ENCODE results near the gene EIF5A. TPM values are rescaled to one million over a fixed set of nuclear protein-coding genes. Genes with fewer than 3 reads are reported as not detected.
"Not testable (repeated sequence)": the region's sequence is repeated elsewhere in the genome, so short reads cannot be mapped to it uniquely, and the experiment has no call there.

Gene EIF5A
- total RNA-seq, 1 donor = 436 TPM

DNA sequence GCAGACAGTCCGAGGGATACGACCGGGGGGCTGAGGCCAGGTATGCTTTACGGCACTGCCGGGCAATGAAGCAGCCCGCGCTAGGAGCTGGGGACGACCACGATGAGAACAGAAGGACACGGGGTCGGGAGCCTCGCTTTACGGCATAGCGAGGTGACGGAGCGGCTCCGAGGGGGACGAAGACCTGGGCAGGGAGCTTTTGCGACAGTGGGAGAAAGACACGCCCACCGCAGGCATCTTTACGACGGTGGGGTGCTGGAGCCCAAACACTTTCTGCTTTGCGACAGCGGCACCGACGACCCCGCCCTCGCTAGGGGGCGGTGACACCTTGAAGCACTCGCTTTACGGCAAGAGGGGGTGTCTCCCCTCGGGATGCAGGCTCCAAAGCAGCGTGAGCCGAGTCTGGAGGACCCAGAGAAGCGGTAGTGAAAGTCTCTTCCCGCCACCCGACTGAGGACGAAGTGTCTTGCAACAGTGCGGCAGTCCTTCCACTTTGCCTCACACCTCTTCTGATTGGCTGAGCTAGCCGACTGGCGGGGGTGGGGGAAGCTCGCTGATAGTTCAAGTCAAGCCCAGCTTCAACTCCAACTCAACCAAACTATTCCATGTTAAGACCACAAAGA is 22.1 kb downstream of the EIF5A start:
- Histone ChIP-seq H3K27ac (ENCODE audit: low read depth, low read length) (peak overlapping the region; percentile 83), H3K9me3 (ENCODE audit: low read depth, low read length) (no peaks in the 10 kb centered on the region), H2AFZ (ENCODE audit: low read length) (peak overlapping the region; percentile 100), H4K20me1 (ENCODE audit: insufficient read depth, low read length) (peaks cover 3% of the 10 kb centered on the region), H3K79me2 (ENCODE audit: insufficient read depth, low read length) (peaks cover 19% of the 10 kb centered on the region), H3K4me3 (ENCODE audit: insufficient read depth, low read length) (peak overlapping the region; percentile 96), H3K4me2 (ENCODE audit: insufficient read depth, low read length) (peak overlapping the region; percentile 97), H3K4me1 (ENCODE audit: insufficient read depth, low read length) (peaks cover 12% of the 10 kb centered on the region), H3K36me3 (ENCODE audit: insufficient read depth, low read length) (peaks cover 18% of the 10 kb centered on the region), H3K27me3 (ENCODE audit: insufficient read depth, low read length) (peaks cover 6% of the 10 kb centered on the region)
- peak; percentile 100 for DNase-seq (ENCODE audit: insufficient read length, low spot score, missing footprints)
- no peak for TF ChIP-seq CTCF (IDR thresholded peaks at IDR 0.05; ENCODE audit: extremely low read depth, low read depth, low read length)

DNA sequence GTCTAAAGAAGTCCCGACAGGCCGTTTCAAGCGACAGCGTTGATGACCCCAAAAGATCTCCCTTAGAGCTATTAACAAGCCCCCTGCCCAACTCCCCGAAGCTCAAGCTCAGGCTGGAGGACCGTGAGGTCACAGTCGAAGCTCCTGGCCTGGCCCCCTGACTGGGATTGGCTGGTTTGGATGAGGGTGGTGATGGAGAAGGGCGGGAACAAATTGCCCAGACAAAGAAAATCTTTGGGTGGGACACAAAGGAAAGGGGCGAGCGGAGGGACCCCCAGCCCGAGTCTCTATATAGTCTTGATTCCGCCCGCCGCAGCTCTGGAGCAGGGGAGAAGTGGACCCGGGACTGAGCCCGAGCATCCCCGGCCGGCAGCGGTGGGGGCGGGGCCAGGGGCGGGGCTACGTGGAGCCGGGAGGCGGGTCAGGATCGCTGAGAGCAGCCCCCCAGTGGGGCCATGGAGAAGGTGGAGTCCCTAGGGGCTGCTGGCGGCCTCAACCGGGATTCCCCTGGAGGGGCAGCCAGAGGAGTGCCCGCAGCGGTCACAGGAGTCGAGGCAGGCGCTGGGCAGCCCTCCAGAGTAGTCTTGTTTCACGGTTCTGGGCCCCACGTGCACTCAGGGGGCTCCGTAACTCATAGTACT is 22.7 kb downstream of the EIF5A start:
- H4K20me1 ChIP-seq (ENCODE audit: insufficient read depth, low read length) = peaks cover 3% of the 10 kb centered on the region
- H3K79me2 ChIP-seq (ENCODE audit: insufficient read depth, low read length) = peaks cover 19% of the 10 kb centered on the region
- peaks cover 13% of the 10 kb centered on the region for H3K27me3 ChIP-seq (ENCODE audit: insufficient read depth, low read length)
- peak overlapping the region; percentile 100 for H2AFZ ChIP-seq (ENCODE audit: low read length)
- H3K4me1 ChIP-seq (ENCODE audit: insufficient read depth, low read length) = peaks cover 12% of the 10 kb centered on the region
- peak overlapping the region; percentile 83 for H3K27ac ChIP-seq (ENCODE audit: low read depth, low read length)
- H3K4me2 ChIP-seq (ENCODE audit: insufficient read depth, low read length) = peak overlapping the region; percentile 97
- no peaks in the 10 kb centered on the region for H3K9me3 ChIP-seq (ENCODE audit: low read depth, low read length)
- peak overlapping the region; percentile 96 for H3K4me3 ChIP-seq (ENCODE audit: insufficient read depth, low read length)
- no peak for TF ChIP-seq CTCF (IDR thresholded peaks at IDR 0.05; ENCODE audit: extremely low read depth, low read depth, low read length)
- peaks cover 13% of the 10 kb centered on the region for H3K36me3 ChIP-seq (ENCODE audit: insufficient read depth, low read length)
- DNase-seq (ENCODE audit: insufficient read length, low spot score, missing footprints) = peak; percentile 99

GRCh38 chr17:7330638-7331015 is 23.2 kb downstream of the EIF5A start:
- TF ChIP-seq CTCF (IDR thresholded peaks at IDR 0.05; ENCODE audit: extremely low read depth, low read depth, low read length) = no peak
- H3K4me3 ChIP-seq (ENCODE audit: insufficient read depth, low read length) = peak overlapping the region; percentile 96
- peaks cover 9% of the 10 kb centered on the region for H3K36me3 ChIP-seq (ENCODE audit: insufficient read depth, low read length)
- H3K4me1 ChIP-seq (ENCODE audit: insufficient read depth, low read length) = peaks cover 12% of the 10 kb centered on the region
- H3K27ac ChIP-seq (ENCODE audit: low read depth, low read length) = no peak overlapping the region
- peaks cover 19% of the 10 kb centered on the region for H3K79me2 ChIP-seq (ENCODE audit: insufficient read depth, low read length)
- H4K20me1 ChIP-seq (ENCODE audit: insufficient read depth, low read length) = peaks cover 3% of the 10 kb centered on the region
- H3K4me2 ChIP-seq (ENCODE audit: insufficient read depth, low read length) = peak overlapping the region; percentile 97
- H2AFZ ChIP-seq (ENCODE audit: low read length) = peak overlapping the region; percentile 85
- no peak for DNase-seq (ENCODE audit: insufficient read length, low spot score, missing footprints)
- peaks cover 17% of the 10 kb centered on the region for H3K27me3 ChIP-seq (ENCODE audit: insufficient read depth, low read length)
- H3K9me3 ChIP-seq (ENCODE audit: low read depth, low read length) = no peaks in the 10 kb centered on the region

GRCh38 chr17:7332111-7332510 is 24.7 kb downstream of the EIF5A start:
- H3K27me3 ChIP-seq (ENCODE audit: insufficient read depth, low read length) = peaks cover 23% of the 10 kb centered on the region
- no peak overlapping the region for H3K4me3 ChIP-seq (ENCODE audit: insufficient read depth, low read length)
- no peaks in the 10 kb centered on the region for H3K36me3 ChIP-seq (ENCODE audit: insufficient read depth, low read length)
- H3K27ac ChIP-seq (ENCODE audit: low read depth, low read length) = no peak overlapping the region
- H3K9me3 ChIP-seq (ENCODE audit: low read depth, low read length) = no peaks in the 10 kb centered on the region
- peaks cover 18% of the 10 kb centered on the region for H3K79me2 ChIP-seq (ENCODE audit: insufficient read depth, low read length)
- no peak for TF ChIP-seq CTCF (IDR thresholded peaks at IDR 0.05; ENCODE audit: extremely low read depth, low read depth, low read length)
- no peak overlapping the region for H2AFZ ChIP-seq (ENCODE audit: low read length)
- no peak overlapping the region for H3K4me2 ChIP-seq (ENCODE audit: insufficient read depth, low read length)
- DNase-seq (ENCODE audit: insufficient read length, low spot score, missing footprints) = no peak
- H4K20me1 ChIP-seq (ENCODE audit: insufficient read depth, low read length) = peaks cover 3% of the 10 kb centered on the region
- peaks cover 12% of the 10 kb centered on the region for H3K4me1 ChIP-seq (ENCODE audit: insufficient read depth, low read length)

- H3K27me3 ChIP-seq (ENCODE audit: insufficient read depth, low read length) = peaks cover 26% of the 10 kb centered on the region
- not testable (repeated sequence) for H4K20me1 ChIP-seq (ENCODE audit: insufficient read depth, low read length); H2AFZ ChIP-seq (ENCODE audit: low read length); H3K4me2 ChIP-seq (ENCODE audit: insufficient read depth, low read length); H3K9me3 ChIP-seq (ENCODE audit: low read depth, low read length); H3K4me3 ChIP-seq (ENCODE audit: insufficient read depth, low read length); H3K27ac ChIP-seq (ENCODE audit: low read depth, low read length); H3K36me3 ChIP-seq (ENCODE audit: insufficient read depth, low read length); DNase-seq (ENCODE audit: insufficient read length, low spot score, missing footprints)
- H3K4me1 ChIP-seq (ENCODE audit: insufficient read depth, low read length) = peaks cover 12% of the 10 kb centered on the region
- peaks cover 13% of the 10 kb centered on the region for H3K79me2 ChIP-seq (ENCODE audit: insufficient read depth, low read length)
Observed at GRCh38 chr17:7332600-7333069, 25.2 kb downstream of the EIF5A start.
